Measurements from ENCODE around the gene TMEM59L. TPM values are rescaled to one million over a fixed set of nuclear protein-coding genes. Genes with fewer than 3 reads are reported as not detected.

TMEM59L gene
- total and polyA plus RNA-seq, 2 donors (not counting 1 experiment from before 2014, with no cell fraction given): not detected

DNA sequence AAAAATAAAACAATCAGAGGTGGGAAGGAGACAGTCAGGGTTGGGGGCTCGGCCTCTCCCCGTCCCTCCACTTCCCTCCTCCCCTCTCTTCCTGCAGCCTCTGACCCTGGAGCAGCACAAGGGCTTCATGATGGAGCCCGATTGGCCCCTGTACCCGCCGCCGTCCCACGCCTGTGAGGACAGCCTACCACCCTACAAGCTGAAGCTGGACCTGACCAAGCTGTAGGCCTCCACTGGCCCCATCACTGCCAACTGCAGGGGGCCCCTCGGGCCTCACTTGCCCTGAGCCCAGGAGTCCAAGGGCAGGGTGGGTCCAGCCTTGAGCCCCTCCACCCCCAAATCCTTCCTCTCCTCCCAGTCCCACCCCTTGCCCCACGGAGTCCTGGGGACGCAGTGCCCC lies 7.6 kb downstream of the TMEM59L start:
- DNase-seq (no peak), ATAC-seq (ENCODE audit: low read depth) (no peak)
- Histone ChIP-seq H3K27ac (ENCODE audit: low read length in 2 of 2) (no peak overlapping the region), H2AFZ (ENCODE audit: insufficient read depth, low read depth, low read length, poor library complexity, severe bottlenecking) (no peak overlapping the region), H3K4me2 (replicated peaks; ENCODE audit: low read depth, low read length, poor library complexity, severe bottlenecking) (no peak overlapping the region), H3K27me3 (replicated peaks in 1 of 4; ENCODE audit: control extremely low read depth in 1 of 4, control insufficient read depth in 3 of 4, insufficient read depth in 4 of 4, low read length in 3 of 4) (peaks cover 0 to 37% (median 6%) of the 10 kb centered on the region in 4 experiments), H3K9me3 (ENCODE audit: control extremely low read depth in 1 of 3, control insufficient read depth in 2 of 3, insufficient read depth in 1 of 3, low read length in 2 of 3) (peaks cover 0 to 10% (median 0%) of the 10 kb centered on the region in 3 donors), H3K9ac (ENCODE audit: low read length) (no peak overlapping the region), H3K79me2 (ENCODE audit: control insufficient read depth, insufficient read depth, low read length) (no peaks in the 10 kb centered on the region), H3K36me3 (replicated peaks in 1 of 2; ENCODE audit: control extremely low read depth in 1 of 2, control insufficient read depth in 1 of 2, extremely low read depth in 1 of 2, insufficient read depth in 2 of 2, low read length in 1 of 2) (no peaks in the 10 kb centered on the region), H3K4me1 (ENCODE audit: control insufficient read depth in 2 of 2, insufficient read depth in 2 of 2, low read length in 2 of 2) (no peaks in the 10 kb centered on the region), H4K20me1 (ENCODE audit: control insufficient read depth, insufficient read depth, low read length, poor library complexity, severe bottlenecking) (no peaks in the 10 kb centered on the region), H3K4me3 (ENCODE audit: control extremely low read depth in 1 of 5, extremely low read depth in 1 of 5, insufficient read depth in 1 of 5, low read depth in 2 of 5, low read length in 4 of 5) (no peak overlapping the region)
- intact Hi-C loops (cut with micrococcal nuclease): no loop called here
- no peak overlapping the region for H3K4me3 Mint-ChIP-seq
- ChIA-PET CTCF (no interaction called here), POLR2A (interaction anchor here (0.5 kb wide), 1 partner anchor 81 kb away, joined by 10 read pairs; no protein-coding TSS in a partner anchor)
- H3K9me3 Mint-ChIP-seq (ENCODE audit: insufficient read depth): no peaks in the 10 kb centered on the region
- peaks cover 2% of the 10 kb centered on the region for H3K4me1 Mint-ChIP-seq
- H3K27me3 Mint-ChIP-seq: peaks cover 18% of the 10 kb centered on the region
- TF ChIP-seq EZH2 (IDR thresholded peaks at IDR 0.05; ENCODE audit: borderline replicate concordance, insufficient read depth, low read depth, low read length, poor library complexity, severe bottlenecking): no peak
- TF ChIP-seq CTCF (IDR thresholded peaks at IDR 0.05): no peak
- 95% methylated on average over 6 of the region's 10 CpGs for WGBS (ENCODE audit: insufficient coverage)
- H3K27ac Mint-ChIP-seq: no peak overlapping the region

DNA sequence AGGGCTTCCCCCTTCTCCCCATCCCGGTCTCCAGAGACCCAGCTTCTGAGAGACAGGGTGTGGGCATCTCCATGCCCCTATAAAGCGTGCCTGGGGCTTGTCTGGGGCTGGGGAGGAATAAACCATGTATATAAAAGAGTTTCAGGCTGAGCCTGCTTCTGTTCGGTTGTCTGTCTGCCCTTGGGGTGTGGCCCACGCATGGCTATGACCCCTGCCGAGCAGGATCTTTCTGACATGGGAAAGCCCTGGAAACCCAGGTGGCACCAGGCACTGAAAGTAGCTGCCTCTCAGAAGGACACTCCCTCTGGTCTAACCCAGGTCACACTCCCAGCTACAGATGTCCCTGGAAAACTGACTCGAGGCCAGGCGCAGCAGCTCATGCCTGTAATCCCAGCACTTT lies 8.2 kb downstream of the TMEM59L start:
- no peak overlapping the region for H3K27ac ChIP-seq (ENCODE audit: low read length in 2 of 2)
- no peak overlapping the region for H3K4me2 ChIP-seq (replicated peaks; ENCODE audit: low read depth, low read length, poor library complexity, severe bottlenecking)
- H3K79me2 ChIP-seq (ENCODE audit: control insufficient read depth, insufficient read depth, low read length): no peaks in the 10 kb centered on the region
- no peak for DNase-seq
- Mint-ChIP-seq H3K27me3 (peaks cover 15% of the 10 kb centered on the region), H3K4me3 (no peak overlapping the region), H3K27ac (no peak overlapping the region), H3K9me3 (ENCODE audit: insufficient read depth) (no peaks in the 10 kb centered on the region), H3K4me1 (peaks cover 2% of the 10 kb centered on the region)
- H3K27me3 ChIP-seq (replicated peaks in 1 of 4; ENCODE audit: control extremely low read depth in 1 of 4, control insufficient read depth in 3 of 4, insufficient read depth in 4 of 4, low read length in 3 of 4): peaks cover 0 to 34% (median 4%) of the 10 kb centered on the region in 4 experiments
- CTCF ChIA-PET: no interaction called here
- H3K9me3 ChIP-seq (ENCODE audit: control extremely low read depth in 1 of 3, control insufficient read depth in 2 of 3, insufficient read depth in 1 of 3, low read length in 2 of 3): peaks cover 0 to 9% (median 0%) of the 10 kb centered on the region in 3 donors
- H2AFZ ChIP-seq (ENCODE audit: insufficient read depth, low read depth, low read length, poor library complexity, severe bottlenecking): no peak overlapping the region
- WGBS (ENCODE audit: insufficient coverage): 86% methylated on average over 6 of the region's 7 CpGs
- H4K20me1 ChIP-seq (ENCODE audit: control insufficient read depth, insufficient read depth, low read length, poor library complexity, severe bottlenecking): no peaks in the 10 kb centered on the region
- TF ChIP-seq CTCF (IDR thresholded peaks at IDR 0.05) (no peak), EZH2 (IDR thresholded peaks at IDR 0.05; ENCODE audit: borderline replicate concordance, insufficient read depth, low read depth, low read length, poor library complexity, severe bottlenecking) (no peak)
- H3K36me3 ChIP-seq (replicated peaks in 1 of 2; ENCODE audit: control extremely low read depth in 1 of 2, control insufficient read depth in 1 of 2, extremely low read depth in 1 of 2, insufficient read depth in 2 of 2, low read length in 1 of 2): no peaks in the 10 kb centered on the region
- H3K4me1 ChIP-seq (ENCODE audit: control insufficient read depth in 2 of 2, insufficient read depth in 2 of 2, low read length in 2 of 2): no peaks in the 10 kb centered on the region
- ATAC-seq (ENCODE audit: low read depth): no peak
- H3K9ac ChIP-seq (ENCODE audit: low read length): no peak overlapping the region
- no peak overlapping the region for H3K4me3 ChIP-seq (ENCODE audit: control extremely low read depth in 1 of 5, extremely low read depth in 1 of 5, insufficient read depth in 1 of 5, low read depth in 2 of 5, low read length in 4 of 5)
- intact Hi-C loops (cut with micrococcal nuclease): no loop called here
- POLR2A ChIA-PET: no interaction called here
